ENCODE data around the gene DDX5.

DNA sequence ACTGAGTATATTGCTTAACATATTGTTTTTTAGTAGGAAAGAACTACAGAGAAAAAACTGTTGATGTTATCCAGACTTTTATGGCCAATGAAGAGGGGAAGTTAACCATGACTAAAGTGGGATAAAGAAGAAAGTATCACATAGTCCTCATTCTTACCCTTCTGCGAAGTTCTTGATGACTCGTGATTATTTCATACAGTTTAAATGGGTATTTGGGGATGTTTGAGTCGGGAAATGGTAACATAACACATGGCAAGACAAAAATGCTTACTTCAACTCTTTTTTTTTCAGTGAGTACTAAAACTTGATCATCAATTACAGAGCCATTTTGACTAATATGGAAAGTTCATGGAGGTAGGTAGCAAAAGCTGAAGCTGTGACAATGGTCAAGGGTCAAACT lies 14.1 kb downstream of the DDX5 start:
- TF ChIP-seq MYNN (CRISPR knock-in tag; IDR thresholded peaks at IDR 0.05; ENCODE audit: low read depth) (no peak), CBX5 (CRISPR knock-in tag; IDR thresholded peaks at IDR 0.05; ENCODE audit: borderline replicate concordance) (no peak), ELF4 (CRISPR knock-in tag; IDR thresholded peaks at IDR 0.05; ENCODE audit: borderline replicate concordance) (no peak), ZNF232 (CRISPR knock-in tag; IDR thresholded peaks at IDR 0.05; ENCODE audit: borderline replicate concordance) (no peak), ZNF451 (CRISPR knock-in tag; IDR thresholded peaks at IDR 0.05) (no peak)

All from HepG2 (cell line).